GM12864 (cell line): Measurements from ENCODE around the gene IQCB1.
A peak's percentile ranks its signal among the peaks of the same experiment; 100 is the strongest.

Experiments used
- DNase-seq: peaks from one replicate; pipeline ENCODE4 v3.0.0-alpha.2; 2011; ENCODE audit warnings: low read depth
- H3K4me3 ChIP-seq: 2 replicates; pipeline ENCODE4 v1.5.1; 2011; ENCODE audit warnings: mild to moderate bottlenecking, low read depth, low read length, control low read depth
- CTCF ChIP-seq: IDR thresholded peaks from 2 replicates; pipeline ENCODE4 v1.5.1; 2011; ENCODE audit warnings: low read depth, mild to moderate bottlenecking, moderate library complexity, low read length, control low read depth, inconsistent platforms; ENCODE audit errors: missing control alignments

Gene IQCB1, protein sequence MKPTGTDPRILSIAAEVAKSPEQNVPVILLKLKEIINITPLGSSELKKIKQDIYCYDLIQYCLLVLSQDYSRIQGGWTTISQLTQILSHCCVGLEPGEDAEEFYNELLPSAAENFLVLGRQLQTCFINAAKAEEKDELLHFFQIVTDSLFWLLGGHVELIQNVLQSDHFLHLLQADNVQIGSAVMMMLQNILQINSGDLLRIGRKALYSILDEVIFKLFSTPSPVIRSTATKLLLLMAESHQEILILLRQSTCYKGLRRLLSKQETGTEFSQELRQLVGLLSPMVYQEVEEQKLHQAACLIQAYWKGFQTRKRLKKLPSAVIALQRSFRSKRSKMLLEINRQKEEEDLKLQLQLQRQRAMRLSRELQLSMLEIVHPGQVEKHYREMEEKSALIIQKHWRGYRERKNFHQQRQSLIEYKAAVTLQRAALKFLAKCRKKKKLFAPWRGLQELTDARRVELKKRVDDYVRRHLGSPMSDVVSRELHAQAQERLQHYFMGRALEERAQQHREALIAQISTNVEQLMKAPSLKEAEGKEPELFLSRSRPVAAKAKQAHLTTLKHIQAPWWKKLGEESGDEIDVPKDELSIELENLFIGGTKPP

DNA sequence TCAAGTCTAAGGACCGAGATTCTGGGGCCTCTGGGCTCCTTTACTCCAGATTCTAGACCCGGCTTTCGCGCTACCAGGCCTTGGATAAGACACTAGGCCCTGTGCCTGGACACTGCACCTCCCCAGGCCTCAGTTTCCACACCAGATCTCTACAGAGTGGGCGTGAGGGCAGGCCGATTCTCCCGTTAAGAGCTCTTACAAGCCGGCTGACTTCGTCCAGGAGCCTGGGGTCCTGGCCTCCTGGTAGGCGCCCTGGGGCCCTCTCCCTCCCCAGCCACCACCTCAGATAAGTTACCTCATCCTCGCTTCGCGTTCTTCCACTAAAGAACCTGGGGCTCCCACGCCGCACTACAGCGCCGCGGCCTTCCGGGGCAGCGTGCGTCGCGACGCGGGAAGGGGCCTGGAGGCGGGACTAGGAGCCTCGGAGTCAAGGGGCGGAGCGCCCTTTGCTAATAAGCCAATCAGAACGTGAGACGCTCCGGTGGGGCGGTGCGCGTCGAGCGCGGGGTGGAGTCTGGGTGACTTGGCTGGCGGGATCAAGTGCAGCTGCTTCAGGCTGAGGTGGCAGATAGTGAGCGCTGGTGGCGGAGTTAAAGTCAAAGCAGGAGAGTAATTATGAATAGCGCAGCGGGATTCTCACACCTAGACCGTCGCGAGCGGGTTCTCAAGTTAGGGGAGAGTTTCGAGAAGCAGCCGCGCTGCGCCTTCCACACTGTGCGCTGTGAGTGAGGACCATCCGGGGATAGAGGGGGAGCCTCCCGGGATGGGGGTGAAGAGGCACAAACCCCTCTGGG lies at the start of gene IQCB1, which contains the start of gene EAF2:
IQCB1 (minus strand) TSS at position 390 of the 794 bp plus-strand sequence. CDS start 6,100 bp downstream, outside the sequence.
EAF2 (plus strand) TSS at position 539 of the 794 bp plus-strand sequence; CDS start at position 616, 77 bp downstream.
- H3K4me3 ChIP-seq = peak within 1 kb of the TSS; percentile 75
- DNase-seq = peak; percentile 95
- no peak for TF ChIP-seq CTCF

DNA sequence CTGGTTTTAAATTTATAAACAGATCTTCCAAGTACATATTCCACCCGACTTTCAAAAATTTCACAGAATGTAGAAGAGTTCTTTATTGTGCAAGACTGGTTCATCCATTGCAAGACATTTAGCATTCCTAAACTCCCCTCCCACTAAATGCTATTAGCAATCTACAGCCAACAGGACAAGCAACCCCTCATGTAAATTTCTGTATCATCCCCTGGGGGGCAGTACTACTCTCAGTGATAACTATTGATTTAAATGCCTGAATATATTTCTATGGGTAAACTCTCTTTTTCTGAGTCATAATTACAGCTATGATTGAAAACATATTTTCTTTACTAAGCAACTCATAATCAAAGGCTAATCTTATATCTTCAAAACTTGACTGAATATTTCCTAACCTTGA lies 48.6 kb upstream of the IQCB1 start:
- peak; percentile 3 for DNase-seq
- no peak overlapping the region for H3K4me3 ChIP-seq
- TF ChIP-seq CTCF = peak; percentile 24

GRCh38 chr3:121878411-121878810 lies 43.6 kb upstream of the IQCB1 start:
- DNase-seq = no peak
- no peak for TF ChIP-seq CTCF
- H3K4me3 ChIP-seq = no peak overlapping the region

GRCh38 chr3:121871430-121871829 lies 36.6 kb upstream of the IQCB1 start:
- H3K4me3 ChIP-seq = no peak overlapping the region
- no peak for TF ChIP-seq CTCF
- DNase-seq = no peak

DNA sequence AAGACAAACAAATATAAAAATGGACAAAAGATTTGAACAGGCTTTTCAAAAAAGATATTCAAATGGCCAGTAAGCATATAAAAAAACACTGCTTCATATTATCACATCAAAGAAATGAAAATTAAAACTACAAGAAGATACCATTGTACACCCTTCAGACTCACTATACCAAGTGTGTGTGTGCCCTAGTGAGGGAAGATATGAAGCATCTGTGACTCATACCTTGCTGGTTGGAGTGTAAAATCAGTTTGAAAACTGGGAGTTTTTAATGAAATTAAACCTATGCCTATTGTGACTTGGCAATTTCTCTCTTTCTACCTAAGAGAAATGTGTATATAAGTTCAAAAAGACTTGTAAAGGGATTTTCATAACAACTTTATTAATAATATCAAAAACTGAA lies 35.9 kb upstream of the IQCB1 start:
- DNase-seq = no peak
- no peak overlapping the region for H3K4me3 ChIP-seq
- TF ChIP-seq CTCF = no peak

- no peak for DNase-seq
- no peak overlapping the region for H3K4me3 ChIP-seq
- no peak for TF ChIP-seq CTCF
Measured at GRCh38 chr3:121869736-121870135, 34.9 kb upstream of the IQCB1 start.
